GM12864 (cell line): Measurements from ENCODE around the gene ALK.

Experiments used
- DNase-seq: peaks from one replicate; pipeline ENCODE4 v3.0.0-alpha.2; 2011; ENCODE audit warnings: low read depth
- H3K4me3 ChIP-seq: 2 replicates; pipeline ENCODE4 v1.5.1; 2011; ENCODE audit warnings: mild to moderate bottlenecking, low read depth, low read length, control low read depth
- TF ChIP-seq, protein P1 (sequence below): IDR thresholded peaks from 2 replicates; pipeline ENCODE4 v1.5.1; 2011; ENCODE audit warnings: low read depth, mild to moderate bottlenecking, moderate library complexity, low read length, control low read depth, inconsistent platforms; ENCODE audit errors: missing control alignments

Gene ALK

DNA sequence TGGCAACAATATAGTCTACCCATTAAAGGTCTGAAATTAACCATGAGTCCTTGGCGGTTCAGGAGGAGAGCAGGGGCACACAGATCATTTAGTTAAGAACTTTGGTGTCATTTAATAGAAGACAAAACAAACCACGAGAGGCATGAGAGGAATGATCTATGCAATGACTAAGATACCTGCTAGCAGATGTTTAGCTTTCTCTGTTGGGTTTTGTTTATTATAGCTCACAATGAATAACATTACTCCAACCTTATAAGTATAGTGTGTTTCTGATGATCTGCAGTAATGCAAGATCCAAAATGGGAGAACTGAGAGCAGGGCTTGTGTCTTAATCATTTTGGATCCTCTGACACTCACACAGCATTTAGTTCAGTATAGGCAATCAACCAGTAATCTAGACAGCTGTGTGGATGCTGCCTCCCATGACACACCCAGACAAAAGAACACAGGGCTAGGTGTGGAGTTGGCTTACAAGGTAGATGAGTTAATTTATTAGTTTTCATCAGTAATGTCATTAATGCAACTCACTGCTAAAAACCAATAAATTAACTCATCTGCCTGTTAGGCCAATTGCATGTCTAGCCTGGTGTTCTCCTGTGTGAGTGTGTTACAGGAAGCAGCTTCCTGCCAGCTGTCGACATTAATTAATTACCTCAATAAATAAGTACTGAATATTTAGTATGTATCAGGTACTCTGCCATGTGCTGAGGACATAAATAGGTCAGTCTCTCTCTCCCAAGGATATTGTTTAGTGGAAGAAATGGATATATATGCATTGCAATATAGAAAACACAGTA, 713.8 kb downstream of the ALK start:
- no peak overlapping the region for H3K4me3 ChIP-seq
- no peak for DNase-seq
- TF ChIP-seq, protein P1, sequence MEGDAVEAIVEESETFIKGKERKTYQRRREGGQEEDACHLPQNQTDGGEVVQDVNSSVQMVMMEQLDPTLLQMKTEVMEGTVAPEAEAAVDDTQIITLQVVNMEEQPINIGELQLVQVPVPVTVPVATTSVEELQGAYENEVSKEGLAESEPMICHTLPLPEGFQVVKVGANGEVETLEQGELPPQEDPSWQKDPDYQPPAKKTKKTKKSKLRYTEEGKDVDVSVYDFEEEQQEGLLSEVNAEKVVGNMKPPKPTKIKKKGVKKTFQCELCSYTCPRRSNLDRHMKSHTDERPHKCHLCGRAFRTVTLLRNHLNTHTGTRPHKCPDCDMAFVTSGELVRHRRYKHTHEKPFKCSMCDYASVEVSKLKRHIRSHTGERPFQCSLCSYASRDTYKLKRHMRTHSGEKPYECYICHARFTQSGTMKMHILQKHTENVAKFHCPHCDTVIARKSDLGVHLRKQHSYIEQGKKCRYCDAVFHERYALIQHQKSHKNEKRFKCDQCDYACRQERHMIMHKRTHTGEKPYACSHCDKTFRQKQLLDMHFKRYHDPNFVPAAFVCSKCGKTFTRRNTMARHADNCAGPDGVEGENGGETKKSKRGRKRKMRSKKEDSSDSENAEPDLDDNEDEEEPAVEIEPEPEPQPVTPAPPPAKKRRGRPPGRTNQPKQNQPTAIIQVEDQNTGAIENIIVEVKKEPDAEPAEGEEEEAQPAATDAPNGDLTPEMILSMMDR, result no peak

DNA sequence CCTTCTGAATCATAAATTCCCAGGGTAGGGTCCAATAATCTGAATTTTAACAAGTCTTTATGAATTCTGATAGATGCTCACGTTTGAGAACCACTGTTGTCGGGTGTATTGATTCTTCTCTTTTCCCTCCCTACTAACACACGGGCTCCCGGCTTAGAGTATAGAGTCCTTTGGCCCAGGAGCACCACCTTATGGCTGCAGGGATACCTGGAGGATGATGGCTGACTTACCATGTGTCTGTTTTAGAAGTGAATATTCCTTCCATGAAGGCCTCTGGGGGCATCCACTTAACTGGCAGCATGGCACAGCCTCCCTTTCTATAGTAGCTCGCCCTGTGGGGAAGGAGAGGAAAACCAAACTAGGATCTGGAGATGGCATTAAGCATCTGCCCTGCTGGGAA, 714.4 kb downstream of the ALK start:
- TF ChIP-seq, protein P1, result no peak
- no peak overlapping the region for H3K4me3 ChIP-seq
- DNase-seq, result no peak

DNA sequence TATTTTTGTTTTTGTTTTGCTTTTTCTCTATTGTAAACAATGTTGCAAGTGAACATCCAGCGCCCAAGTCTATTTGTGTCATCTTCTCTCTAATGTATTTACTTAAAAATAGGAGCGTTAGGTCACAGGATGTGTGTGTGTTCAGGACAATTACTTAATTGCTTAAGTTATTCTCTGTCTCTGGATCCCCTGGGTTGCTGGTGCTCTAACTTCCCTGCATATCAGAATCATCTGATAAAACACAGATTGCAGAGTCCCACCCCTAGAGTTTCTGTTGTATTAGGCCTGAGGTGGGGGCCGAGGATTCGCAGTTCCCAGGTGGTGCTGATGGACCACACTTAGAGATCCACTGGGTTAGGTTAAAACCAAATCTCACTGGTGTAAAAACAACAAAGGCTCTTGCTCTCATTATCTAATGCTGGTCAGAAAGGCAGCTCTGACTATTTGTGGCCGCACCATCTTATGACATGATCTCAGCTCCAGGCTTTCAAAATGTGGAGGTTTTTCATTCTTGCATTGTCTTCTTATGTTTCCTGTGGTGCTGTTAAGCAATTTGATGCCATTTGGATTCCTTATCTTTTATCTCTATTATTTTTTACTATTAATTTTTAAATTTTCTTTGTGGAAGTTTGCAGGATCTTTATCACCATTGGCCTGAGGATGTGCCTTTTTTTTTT, 718.4 kb downstream of the ALK start:
- DNase-seq, result no peak
- TF ChIP-seq, protein P1, result no peak
- no peak overlapping the region for H3K4me3 ChIP-seq

DNA sequence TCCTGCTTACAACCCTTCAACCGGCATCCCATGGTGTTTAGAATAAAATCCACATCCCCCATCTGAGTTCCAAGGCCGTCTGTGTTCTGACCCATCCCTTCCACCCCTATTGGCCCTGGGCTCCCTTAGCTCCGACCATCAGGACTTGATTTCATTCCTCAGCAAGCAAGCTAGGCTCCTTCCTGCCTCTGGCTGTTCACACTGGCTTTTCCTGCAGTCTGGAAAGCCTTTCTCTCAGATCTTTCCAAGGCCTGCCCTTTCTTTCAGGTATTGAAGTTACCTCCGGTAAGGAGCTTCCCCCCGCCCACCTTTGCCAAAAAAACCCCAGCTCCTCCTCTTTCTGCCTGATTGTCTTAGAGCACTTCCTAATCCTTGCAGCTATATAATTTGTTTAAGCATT, 719.4 kb downstream of the ALK start:
- TF ChIP-seq, protein P1, result no peak
- DNase-seq, result no peak
- H3K4me3 ChIP-seq, result no peak overlapping the region

DNA sequence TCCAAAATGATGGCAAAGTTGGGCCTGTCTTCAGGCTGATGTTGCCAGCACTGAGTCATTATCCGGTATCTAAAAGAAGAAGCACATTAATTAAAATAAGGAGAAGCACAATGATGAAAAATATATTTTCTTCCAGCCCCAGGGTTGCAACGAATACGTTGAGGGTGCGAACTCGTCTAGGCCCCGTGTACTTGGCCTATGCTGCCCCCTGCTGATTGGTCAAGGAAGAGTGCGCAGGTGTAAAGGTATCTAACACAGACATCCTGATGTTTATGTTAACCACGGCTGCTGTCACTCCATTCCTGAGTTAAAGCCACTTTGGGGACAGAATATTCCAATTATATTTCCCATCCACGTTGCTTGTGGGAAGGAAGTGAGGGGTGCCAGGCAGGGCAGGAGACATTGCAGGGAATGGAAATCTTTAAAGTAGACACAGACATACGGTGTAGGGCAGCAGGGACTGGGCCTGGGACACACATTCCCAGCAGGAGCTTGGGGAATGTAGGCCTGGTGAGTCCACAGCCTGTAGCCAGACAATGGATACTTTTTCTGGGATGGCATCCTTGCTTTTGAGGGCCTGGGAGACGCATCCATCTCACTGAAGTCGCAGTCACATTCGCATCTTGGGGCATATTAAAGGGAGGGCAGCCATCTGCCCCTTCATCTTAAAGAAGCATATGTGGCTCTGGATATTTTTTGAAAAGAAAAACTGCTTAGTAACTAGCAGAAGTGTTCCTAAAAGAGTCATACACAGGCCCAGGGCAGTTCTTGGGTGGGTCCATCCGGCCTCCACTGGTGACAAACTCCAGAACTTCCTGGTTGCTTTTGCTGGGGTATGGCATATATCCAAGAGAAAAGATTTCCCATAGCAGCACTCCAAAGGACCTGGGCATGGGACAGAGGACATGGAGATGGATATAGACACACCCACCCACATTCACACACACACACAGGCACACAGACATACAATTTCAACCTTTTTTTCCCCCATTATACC, 724.3 kb downstream of the ALK start:
- no peak overlapping the region for H3K4me3 ChIP-seq
- TF ChIP-seq, protein P1, result peak; percentile 82
- peak; percentile 33 for DNase-seq

DNA sequence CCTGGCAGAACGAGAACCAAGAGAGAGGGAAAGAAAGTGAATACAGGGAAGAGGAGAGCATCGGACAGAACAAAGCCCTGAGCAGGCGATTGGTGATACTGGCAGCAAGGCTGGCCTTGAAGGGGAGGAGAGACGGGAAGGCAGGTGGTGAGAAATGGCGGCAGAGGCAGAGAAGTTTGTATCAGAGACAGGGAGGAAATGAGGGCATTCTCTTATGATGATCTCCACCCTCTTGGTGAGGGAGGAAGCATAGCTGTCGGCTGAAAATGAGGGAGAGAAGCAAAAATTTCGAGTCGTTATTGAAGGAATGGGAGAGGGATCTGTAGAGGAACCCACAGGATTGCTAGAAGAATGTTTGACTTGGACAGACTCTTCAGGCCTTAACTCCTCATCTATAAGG, 725.6 kb downstream of the ALK start:
- TF ChIP-seq, protein P1, result no peak
- no peak overlapping the region for H3K4me3 ChIP-seq
- DNase-seq, result no peak
